HG02678 (cell line): ENCODE data around the gene FOXC1.

Experiments used
- ATAC-seq: cut with Tn5 transposase; IDR thresholded peaks from one replicate; pipeline ENCODE4 v1.9.1; 2021; ENCODE audit warnings: mild to moderate bottlenecking, moderate library complexity; ENCODE audit not compliant: unreplicated experiment

Gene FOXC1

DNA sequence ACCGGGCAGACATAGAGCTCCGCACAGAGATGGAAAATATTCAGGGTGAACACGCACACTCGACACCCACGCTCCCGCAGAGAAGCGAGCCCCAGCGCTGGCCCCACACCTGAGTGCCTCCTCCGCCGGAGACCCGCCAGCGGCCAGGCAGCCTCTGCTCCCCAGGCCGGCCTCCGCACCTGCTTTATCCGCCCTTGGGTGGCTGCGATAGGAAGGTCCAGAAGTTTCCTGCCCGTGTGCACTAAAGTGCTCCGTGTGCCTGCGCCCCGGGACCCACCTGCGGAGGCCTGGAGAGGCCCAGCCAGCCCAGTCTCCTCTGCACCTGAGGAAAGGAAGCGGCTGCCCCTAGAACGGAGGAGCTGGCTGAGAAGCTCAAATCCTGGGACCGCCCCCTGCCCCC, 10.8 kb upstream of the FOXC1 start:
- no peak for ATAC-seq

DNA sequence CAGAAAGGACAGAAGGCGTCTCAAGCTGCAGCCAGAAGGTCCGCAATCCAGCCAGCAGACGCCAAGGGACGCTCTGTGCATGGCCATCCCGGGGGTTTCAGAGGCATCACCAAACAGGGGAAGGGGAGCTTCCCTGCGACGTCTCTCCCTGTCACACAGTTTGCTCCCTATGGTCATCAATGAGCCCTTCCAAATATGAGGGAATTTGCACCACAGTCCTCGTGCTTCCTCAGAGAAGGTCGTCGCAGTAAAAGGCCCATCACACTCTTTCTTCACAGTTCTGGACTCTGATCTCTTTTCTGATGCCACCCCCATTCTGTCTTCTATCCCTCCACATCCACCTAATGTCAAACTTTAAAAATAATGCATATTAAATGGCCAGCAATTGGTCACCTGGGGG, 10.2 kb upstream of the FOXC1 start:
- ATAC-seq, result no peak

DNA sequence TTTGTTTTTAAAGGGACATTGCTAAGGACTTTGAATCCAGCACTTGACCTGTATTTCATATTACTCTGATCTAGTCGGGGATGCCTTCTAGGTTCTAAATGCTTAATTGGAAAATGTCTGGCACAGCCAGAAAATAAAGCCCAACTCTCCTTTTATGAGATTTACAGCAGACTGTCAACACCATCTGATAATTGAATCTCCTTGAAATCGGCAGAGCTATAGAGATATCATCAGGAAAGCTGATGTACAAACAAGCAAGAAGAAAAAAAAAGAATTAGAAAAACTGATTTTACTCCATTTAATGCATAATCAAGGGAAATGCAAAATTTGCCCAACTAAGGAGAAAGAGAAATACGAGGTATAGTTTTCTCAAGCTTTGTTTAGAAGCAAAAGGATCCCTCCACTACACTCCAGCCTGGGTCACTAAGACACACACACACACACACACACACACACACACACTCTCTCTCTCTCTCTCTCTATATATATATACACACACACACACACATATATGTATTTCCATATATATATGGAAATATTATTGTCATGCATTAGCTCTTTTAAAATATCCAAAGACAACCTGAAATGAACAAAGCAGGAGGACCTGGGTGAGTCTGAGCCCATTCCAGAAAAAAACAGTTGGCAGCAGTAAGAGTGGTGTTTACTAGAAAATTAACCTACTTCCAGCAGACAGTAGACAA, 9.5 kb upstream of the FOXC1 start:
- ATAC-seq, result no peak

DNA sequence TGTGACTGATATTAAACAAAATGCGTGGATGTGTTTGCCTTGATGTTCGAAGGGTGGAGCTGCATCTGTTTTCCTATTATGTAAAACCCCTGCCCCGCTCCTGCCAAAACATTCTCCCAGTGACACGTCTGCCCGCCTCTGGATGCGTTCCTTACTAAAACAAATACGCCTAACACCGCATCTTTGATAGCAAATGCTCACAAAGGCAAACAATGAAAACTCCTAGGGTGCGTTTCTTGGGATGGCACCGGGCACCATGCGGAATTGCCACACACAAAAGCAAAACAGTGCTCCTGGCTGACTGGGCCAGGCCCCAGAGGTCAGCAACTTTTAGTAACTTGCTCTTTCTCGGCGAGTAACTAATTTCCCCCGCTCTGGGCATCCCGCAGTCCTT, 9.0 kb upstream of the FOXC1 start:
- ATAC-seq, result no peak

DNA sequence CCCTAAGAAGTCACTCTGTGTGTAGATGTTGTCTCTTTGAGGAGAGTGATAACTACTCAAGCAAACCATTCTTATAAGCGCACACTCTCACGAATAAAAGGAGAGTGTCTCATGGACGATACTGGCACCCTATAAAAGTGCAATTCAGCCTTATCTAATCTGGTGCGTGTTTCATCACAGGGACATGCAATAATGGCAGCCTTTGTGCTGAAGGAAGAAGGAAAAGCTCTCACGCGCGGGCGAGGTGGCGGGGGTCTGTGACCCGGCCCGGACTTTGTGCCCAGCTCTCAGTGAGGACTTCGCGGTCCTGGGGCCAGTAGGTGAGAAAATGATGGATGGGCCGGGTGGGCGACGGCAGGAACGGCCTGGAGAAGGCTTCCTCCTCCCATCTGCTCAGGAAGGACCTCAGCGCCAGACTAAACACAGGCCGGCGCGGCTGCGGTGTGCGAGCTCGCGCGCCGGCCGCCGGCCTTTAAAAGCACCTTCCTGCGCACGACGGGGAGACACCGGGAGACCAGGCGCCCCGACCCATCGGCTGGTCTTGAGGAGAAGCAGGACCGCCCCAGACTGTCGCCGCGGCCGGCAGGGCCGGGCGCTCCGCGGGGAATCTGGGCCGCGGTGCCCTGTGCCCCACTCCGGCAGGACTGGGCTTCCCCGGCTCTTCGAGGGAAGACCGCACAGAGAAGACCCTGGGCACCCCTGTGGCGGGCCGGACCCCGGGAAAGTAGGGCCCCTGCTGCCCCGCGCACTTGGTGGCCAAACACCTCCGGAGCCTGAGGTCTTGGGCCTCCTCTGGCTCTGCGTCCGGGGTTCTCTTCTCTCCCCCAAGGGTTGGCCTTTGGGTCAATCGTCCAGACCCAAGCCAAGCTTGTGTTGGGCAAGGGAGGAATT, 8.3 kb upstream of the FOXC1 start:
- ATAC-seq, result no peak

DNA sequence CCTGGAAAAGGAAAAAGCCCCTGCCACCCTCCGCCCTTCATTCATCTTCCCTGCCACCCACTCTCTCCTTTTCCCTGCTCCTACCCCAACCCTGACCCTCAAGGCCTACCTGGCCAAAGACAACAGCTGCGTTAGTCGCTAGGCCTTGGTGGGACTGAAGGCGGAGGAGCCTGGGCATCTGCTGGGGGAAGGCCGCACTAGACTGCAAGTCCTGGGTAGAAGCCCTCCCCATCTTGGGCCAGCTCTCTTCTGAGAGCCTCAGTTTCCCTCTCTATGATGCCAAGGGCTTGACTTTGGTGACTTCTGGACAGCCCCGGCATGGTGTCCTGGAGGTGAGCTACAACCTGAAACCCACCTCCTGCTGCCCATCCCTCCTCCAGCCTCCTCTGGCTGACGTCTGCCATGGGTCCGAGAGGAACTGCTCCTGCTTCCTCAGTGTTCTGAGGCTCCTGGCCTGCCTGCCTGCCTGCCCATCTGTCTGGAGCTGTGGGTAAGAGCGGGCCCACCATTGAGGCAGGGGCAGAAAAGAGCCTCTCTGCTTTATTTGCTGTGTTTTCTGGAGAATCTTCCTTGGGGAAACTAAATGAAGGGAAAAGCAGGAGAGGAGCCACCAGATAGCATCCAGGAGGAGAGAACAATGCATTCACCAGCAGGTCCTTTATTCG, 7.5 kb upstream of the FOXC1 start:
- no peak for ATAC-seq

DNA sequence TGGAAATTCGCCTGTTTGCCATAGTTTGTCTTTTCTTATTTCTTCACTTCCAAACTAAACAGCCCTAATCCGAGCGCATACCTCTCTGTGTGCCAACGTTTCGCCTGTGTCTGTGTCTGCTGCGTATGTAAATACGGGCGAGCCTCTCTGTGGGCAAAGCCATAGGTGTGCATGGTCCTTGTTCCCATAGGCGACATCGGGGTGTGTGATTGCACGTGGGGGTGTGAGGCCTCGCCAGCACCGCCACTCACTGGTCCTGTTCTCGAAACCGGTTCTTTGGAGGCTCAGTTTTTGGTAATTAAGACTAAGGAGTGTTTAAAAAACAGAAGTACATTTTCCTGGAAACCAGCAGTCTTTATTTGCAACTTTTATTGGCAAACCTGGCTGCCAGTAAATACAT, 6.0 kb upstream of the FOXC1 start:
- no peak for ATAC-seq

DNA sequence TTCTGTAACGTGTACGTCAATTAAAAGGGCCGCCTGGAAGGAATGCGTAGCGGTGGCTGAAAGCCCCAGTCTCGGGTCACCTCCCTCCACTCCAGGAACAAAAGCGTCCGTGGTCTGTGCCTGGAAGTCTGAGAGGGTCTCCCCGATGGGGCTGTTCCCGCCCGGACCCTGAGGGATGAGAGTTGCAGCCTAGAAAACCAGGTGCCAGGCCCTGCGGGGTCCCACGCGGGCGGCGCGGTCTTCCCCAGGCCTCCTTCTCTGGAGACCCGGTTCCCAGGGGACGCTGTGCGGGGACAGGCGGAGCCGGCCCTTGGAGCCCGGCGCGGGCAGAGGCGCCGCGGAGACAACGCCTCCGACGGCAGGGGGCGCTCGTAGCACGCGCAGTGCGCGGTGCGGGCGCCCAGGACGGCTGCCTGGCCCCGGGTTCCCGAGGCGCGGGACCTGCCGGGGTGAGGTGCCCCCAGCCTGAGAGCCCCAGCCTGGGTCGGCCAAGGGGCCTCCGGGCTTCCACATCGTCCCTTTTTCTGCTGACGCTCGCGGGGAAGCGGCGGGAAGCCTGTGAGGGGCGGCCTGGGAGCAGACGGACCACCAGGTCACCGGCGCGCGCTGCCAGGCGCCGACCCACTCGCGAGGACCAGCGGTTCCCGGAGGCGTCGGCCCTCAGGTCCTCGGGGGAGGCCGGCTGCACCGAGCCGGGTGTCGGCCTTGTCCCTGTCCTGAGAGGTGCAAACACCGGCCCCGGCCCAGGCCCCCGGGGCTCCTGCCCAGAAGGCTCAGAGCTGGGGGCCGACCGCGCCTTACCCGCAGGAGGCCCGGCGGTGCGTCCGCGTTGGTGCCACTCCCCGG, 5.3 kb upstream of the FOXC1 start:
- ATAC-seq, result peak; percentile 71

DNA sequence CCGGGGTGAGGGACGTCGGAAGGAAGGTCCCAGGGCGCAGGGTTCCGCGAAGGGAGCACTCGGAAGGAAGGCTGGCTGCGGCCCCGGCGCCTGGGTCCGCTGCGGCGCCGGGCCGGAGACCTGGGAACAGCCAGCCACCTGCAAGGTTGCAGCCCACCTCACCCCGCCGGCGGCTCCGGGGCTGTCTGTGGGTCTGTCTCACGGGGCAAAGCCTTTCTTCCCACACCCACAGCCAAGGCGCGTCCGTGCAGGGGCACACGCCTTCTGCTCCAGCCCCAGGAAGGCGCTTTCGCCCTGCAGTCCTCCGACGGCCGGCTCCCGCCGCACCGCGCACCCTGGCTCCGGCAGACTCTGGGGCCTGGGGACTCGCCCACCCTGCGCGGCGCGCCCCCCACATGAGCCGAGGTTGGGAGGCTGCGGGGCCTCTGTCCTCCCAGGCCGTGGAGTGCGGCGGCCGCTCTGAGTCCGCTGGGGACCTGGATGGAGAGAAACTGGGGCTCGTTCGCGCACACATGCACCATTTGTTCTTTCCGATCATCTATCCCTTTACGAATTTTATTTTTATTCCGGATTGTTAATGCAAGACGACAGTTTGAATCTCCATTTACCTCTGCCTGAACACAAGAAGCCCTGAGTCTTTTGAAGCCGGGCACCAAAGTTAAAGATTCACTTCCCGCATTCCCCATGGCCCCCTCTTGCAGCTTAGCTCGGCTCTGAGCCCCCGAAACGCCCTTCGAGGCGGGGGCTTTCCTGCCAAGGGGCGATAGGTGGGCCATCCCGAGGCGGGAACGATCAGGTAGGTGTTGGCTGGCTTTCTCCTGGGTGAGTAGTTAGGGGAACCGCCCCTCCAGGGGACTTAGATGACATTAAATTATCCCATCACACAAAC, 4.5 kb upstream of the FOXC1 start:
- no peak for ATAC-seq

DNA sequence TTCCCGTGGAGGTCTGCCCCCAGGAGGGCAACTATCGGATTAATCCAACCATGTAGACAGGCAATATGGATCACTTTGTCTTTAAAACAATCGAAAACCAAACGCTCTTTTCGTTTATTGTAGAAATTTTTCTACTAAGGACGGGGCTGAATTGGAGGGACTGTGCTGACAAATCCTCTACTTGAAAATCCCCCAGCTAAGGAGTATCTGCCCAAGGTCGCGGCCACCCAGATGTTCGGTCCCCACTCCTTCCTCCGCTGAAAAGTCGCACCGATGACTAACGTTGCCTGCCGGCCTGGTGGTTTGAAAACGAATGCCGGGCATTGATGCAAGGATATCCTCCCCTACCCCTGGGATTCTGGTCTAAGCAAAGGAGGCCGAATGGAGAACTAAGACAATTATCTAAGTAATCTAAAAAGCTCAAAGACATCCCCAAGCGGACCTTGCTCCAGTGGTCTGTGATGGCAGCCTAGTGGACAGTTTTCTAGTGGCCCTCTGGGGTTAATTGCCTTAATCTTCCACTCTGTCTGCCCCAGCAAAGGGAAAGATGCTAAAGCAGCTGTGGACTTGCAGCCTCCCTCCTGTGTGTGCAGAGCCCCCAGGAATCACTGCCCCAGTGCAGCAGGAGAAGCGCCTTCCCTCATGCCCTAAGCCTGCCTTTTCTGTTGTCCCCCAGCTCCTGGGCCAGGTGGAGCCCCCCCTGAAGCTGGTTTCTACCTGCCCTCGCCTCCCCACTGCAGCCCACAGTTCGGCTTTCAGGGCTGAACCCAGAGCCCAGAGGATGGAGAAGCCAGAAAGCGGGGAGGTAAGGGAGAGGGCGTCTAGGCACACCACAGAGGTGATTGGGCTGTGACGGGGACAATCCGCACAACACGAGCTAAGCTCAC, 3.6 kb upstream of the FOXC1 start:
- ATAC-seq, result no peak

DNA sequence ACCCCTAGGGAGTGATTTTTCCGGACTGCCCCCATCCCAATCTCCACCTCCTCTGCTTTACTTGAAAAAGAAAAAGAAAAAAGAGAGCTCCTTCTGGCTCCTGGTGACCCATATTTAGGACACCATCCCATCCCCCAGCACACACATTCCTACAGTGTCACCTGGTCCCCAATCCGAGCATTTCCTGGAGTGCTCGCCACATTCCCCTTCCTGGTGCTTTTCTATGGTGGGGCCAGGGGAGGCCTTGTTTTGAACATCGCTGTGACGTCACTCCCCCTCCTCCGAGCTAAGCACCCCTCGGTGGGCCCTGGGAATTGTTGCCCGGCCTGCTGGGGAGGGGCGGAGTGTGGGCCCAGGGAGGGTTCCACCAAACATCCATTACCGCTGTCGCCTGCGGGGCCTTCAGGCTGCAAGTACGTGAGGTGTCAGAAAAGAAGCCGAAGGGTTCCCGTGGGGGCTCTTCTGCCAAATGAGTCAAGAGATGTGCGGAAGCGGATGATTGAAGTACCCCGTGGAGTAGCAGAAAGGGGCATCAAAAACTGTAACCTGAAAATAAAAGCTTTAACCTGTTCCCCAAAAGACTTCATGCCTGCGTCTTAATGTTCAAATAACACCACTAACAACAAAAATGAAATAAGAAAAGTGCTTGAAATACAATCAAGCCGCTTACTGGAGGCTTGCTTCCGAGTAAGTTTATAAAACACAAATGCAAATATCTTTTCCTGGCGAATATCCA, 2.8 kb upstream of the FOXC1 start:
- no peak for ATAC-seq

DNA sequence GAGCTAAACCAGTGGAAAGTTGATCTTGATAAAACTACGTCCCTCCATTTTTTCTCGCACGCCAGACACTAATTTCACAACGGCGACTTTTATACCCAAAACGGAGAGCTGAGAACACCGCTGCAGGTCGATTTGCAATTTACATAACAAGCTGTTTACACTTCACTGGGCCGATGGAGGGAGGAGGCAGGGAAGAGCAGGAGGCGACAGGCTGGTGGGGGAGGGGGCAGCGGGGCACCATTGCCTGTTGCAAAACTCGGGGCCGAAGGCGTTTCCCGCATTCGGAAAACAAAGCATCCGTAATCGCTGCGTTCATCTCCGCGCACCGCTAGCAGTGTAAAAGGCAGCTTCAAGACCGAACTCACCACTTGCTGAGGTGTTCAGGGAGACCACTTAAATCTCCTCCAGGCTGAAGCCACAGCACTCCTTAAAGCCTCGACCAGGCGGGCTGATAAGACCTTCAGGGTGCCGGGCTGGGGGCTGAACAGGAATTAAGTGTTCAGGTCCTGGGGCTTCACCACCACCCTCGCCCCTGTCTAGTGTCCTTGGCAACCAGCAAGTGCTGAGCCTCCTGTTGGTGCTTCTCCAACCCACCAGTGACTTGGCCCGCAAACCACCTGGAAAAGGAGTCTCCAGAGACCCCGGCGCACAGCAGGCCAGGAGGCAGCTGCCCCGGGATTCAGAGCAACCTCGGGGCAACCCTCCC, 2.0 kb upstream of the FOXC1 start:
- ATAC-seq, result no peak

DNA sequence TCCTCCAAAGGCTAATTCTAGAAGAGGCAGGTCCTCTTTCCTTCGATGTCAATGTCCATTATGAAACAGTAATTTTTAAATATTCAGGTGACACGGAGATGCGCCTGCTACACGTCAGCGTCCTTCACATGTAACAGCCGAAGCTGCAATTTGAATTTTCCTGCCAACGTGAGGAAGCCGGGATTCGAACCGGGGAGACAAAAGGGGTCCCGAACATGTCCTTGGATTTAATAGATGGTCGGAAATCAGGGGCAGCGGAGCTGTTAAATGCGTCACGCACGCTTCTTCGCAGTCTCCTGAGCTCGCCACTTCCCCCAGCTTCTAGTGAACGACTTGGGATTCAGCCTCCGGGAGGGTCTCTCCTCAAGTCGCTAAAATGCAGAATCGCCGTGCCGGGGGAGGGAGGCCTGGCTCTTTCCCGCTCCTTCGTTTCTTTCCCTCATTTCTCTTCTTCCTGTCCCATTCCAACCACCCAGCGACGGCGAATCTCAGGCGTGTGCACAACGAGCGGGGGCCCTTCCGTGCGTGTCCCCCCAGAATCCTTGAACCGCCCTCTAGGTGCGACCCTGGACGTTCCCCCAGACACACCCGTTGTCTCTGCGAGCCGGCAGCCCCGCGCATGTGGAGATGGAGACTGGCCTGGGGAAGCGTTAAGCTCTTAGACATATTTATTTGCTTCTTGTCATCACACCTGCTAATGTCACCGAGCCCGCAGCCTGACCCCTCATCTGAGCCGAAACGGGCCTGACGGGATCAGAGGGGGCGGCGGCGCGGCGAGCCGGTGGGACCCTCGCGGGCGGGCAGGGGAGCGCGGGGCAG, 1.3 kb upstream of the FOXC1 start:
- ATAC-seq, result no peak

DNA sequence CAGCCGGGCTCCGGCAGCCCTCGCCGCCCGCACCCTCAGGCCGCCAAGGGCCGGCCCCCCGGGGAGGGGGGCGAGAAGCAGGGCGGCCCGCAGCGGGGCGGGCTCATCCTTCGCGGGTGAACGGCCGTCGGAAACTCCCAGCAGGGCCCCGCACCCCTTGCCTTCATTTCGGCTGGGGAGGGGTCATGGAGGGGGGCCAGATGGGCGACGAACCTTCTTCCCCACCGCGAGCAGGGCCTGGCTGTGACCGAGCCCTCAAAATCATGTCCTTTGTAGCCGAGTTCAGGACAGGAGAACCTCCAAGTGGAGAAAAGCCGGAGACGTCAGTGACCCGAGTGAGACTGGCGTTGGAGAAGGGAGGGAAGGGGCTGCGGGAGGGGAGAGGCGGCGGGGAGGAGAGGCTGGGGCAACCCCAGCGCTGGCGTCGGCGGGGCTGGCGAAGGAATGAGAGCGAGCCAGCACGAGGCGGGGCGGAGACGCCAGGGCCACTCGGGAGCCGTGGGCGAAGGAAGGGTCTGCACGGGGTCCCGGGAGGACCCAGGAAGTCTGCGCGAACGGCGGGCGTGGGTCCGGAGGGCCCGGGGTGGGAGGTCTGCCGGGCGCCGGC, 571 bp upstream of the FOXC1 start:
- ATAC-seq, result no peak

DNA sequence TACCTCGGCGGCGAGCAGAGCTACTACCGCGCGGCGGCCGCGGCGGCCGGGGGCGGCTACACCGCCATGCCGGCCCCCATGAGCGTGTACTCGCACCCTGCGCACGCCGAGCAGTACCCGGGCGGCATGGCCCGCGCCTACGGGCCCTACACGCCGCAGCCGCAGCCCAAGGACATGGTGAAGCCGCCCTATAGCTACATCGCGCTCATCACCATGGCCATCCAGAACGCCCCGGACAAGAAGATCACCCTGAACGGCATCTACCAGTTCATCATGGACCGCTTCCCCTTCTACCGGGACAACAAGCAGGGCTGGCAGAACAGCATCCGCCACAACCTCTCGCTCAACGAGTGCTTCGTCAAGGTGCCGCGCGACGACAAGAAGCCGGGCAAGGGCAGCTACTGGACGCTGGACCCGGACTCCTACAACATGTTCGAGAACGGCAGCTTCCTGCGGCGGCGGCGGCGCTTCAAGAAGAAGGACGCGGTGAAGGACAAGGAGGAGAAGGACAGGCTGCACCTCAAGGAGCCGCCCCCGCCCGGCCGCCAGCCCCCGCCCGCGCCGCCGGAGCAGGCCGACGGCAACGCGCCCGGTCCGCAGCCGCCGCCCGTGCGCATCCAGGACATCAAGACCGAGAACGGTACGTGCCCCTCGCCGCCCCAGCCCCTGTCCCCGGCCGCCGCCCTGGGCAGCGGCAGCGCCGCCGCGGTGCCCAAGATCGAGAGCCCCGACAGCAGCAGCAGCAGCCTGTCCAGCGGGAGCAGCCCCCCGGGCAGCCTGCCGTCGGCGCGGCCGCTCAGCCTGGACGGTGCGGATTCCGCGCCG, 994 bp downstream of the FOXC1 start:
- ATAC-seq, result peak; percentile 16

DNA sequence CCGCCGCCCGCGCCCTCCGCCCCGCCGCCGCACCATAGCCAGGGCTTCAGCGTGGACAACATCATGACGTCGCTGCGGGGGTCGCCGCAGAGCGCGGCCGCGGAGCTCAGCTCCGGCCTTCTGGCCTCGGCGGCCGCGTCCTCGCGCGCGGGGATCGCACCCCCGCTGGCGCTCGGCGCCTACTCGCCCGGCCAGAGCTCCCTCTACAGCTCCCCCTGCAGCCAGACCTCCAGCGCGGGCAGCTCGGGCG, 1.5 kb downstream of the FOXC1 start:
- ATAC-seq, result no peak
